DMS153 (cell line): ENCODE measurements around the gene PKIB.
"Not testable (repeated sequence)": the region's sequence is repeated elsewhere in the genome, so short reads cannot be mapped to it uniquely, and the experiment has no call there.

Experiments used
- DNase-seq: peaks from one replicate; lab custom pipeline; 2025; lab: John Stamatoyannopoulos, UW

PKIB gene

GRCh38 chr6:122620902-122621301, 10.7 kb downstream of the PKIB start:
- peak; percentile 16 for DNase-seq

GRCh38 chr6:122621638-122622037, 11.4 kb downstream of the PKIB start:
- DNase-seq = peak; percentile 74

- no peak for DNase-seq
Measured at GRCh38 chr6:122622479-122622878, 12.3 kb downstream of the PKIB start.

- no peak for DNase-seq
Measured at GRCh38 chr6:122623279-122623678, 13.1 kb downstream of the PKIB start.

- DNase-seq = no peak
Measured at GRCh38 chr6:122624853-122625252, 14.6 kb downstream of the PKIB start.

- no peak for DNase-seq
Measured at GRCh38 chr6:122628714-122629113, 18.5 kb downstream of the PKIB start.

GRCh38 chr6:122631571-122632249, 21.5 kb downstream of the PKIB start:
- no peak for DNase-seq

- no peak for DNase-seq
Measured at GRCh38 chr6:122640366-122640765, 30.2 kb downstream of the PKIB start.

GRCh38 chr6:122641819-122642218, 31.6 kb downstream of the PKIB start:
- DNase-seq = no peak

GRCh38 chr6:122642604-122643003, 32.4 kb downstream of the PKIB start:
- DNase-seq = not testable (repeated sequence)

- DNase-seq = no peak
Measured at GRCh38 chr6:122645256-122645655, 35.1 kb downstream of the PKIB start.

GRCh38 chr6:122647765-122648164, 37.6 kb downstream of the PKIB start:
- no peak for DNase-seq

GRCh38 chr6:122648726-122649125, 38.5 kb downstream of the PKIB start:
- no peak for DNase-seq

- DNase-seq = no peak
Measured at GRCh38 chr6:122649701-122650100, 39.5 kb downstream of the PKIB start.

- no peak for DNase-seq
Measured at GRCh38 chr6:122650403-122650802, 40.2 kb downstream of the PKIB start.

- DNase-seq = no peak
Measured at GRCh38 chr6:122651031-122651430, 40.8 kb downstream of the PKIB start.

GRCh38 chr6:122651604-122652003, 41.4 kb downstream of the PKIB start:
- no peak for DNase-seq

- no peak for DNase-seq
Measured at GRCh38 chr6:122652431-122652830, 42.2 kb downstream of the PKIB start.

- DNase-seq = no peak
Measured at GRCh38 chr6:122653094-122653493, 42.9 kb downstream of the PKIB start.

GRCh38 chr6:122654012-122654411, 43.8 kb downstream of the PKIB start:
- DNase-seq = no peak

GRCh38 chr6:122657601-122658000, 47.4 kb downstream of the PKIB start:
- no peak for DNase-seq

GRCh38 chr6:122660296-122660695, 50.1 kb downstream of the PKIB start:
- no peak for DNase-seq

- DNase-seq = no peak
Measured at GRCh38 chr6:122663981-122664380, 53.8 kb downstream of the PKIB start.

- no peak for DNase-seq
Measured at GRCh38 chr6:122665929-122666328, 55.7 kb downstream of the PKIB start.
